Measurements from ENCODE around the gene MRAP. TPM values are rescaled to one million over a fixed set of nuclear protein-coding genes. Genes with fewer than 3 reads are reported as not detected.

MRAP gene
- total RNA-seq, 3 donors from 2014 or later (not counting 1 experiment from before 2014, with no cell fraction given), result not detected

DNA sequence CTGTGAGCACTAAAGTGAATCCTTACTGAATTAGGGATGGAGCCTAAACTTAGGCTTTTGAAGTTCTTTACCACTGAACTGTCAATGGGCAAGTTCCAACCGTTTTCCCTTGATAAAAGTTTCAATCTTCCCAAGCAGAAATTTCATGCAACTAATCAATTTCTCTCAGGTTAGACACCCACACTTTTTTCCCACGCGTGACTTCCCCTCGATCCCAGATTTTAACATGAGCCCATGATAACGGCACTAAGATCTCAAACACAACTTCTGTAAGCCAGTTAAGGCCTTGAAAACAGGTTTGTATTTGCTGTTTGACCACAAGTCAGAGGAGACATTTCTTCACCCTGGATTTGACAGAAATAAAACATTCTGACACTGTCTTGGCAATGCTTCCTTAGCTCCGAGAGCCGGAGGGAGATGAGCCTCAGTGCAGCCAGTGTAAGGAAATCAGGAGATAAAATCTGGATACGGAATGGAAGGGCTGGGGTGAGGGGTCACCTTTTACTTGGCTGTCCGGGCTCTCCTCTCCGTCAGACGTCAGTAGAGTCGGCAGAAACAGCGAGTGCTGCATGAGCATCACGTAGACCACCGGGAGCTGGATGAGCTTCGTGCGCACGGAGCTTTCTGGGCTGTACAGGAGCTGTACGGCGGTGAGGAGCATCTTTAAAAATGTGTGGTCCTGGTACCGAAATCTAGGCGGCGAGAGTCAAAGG lies 39.7 kb downstream of the MRAP start:
- Mint-ChIP-seq H3K36me3 (peaks cover 37% of the 10 kb centered on the region), H3K27ac (no peak overlapping the region), H3K4me1 (no peaks in the 10 kb centered on the region), H3K9me3 (no peaks in the 10 kb centered on the region), H3K27me3 (ENCODE audit: low read depth in 2 of 2) (no peaks in the 10 kb centered on the region), H3K4me3 (no peak overlapping the region)
- TF ChIP-seq, protein P1, sequence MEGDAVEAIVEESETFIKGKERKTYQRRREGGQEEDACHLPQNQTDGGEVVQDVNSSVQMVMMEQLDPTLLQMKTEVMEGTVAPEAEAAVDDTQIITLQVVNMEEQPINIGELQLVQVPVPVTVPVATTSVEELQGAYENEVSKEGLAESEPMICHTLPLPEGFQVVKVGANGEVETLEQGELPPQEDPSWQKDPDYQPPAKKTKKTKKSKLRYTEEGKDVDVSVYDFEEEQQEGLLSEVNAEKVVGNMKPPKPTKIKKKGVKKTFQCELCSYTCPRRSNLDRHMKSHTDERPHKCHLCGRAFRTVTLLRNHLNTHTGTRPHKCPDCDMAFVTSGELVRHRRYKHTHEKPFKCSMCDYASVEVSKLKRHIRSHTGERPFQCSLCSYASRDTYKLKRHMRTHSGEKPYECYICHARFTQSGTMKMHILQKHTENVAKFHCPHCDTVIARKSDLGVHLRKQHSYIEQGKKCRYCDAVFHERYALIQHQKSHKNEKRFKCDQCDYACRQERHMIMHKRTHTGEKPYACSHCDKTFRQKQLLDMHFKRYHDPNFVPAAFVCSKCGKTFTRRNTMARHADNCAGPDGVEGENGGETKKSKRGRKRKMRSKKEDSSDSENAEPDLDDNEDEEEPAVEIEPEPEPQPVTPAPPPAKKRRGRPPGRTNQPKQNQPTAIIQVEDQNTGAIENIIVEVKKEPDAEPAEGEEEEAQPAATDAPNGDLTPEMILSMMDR (IDR thresholded peaks at IDR 0.05), result no peak
- no peaks in the 10 kb centered on the region for H3K27me3 ChIP-seq (ENCODE audit: control insufficient read depth, insufficient read depth, low read length)
- H3K36me3 ChIP-seq (ENCODE audit: control insufficient read depth, insufficient read depth, low read length), result peaks cover 66% of the 10 kb centered on the region
- ATAC-seq (no peak), DNase-seq (no peak)
- H3K4me1 ChIP-seq (ENCODE audit: control insufficient read depth, insufficient read depth, low read length), result no peaks in the 10 kb centered on the region
- intact Hi-C loops (cut with micrococcal nuclease), result no loop called here
- no peaks in the 10 kb centered on the region for H3K9me3 ChIP-seq (ENCODE audit: control insufficient read depth, insufficient read depth, low read length)
- no peak overlapping the region for H3K27ac ChIP-seq (ENCODE audit: low read length)
- H3K4me3 ChIP-seq (ENCODE audit: low read length), result no peak overlapping the region
- WGBS (ENCODE audit: insufficient coverage), result 96% methylated on average over 21 of the region's 23 CpGs

DNA sequence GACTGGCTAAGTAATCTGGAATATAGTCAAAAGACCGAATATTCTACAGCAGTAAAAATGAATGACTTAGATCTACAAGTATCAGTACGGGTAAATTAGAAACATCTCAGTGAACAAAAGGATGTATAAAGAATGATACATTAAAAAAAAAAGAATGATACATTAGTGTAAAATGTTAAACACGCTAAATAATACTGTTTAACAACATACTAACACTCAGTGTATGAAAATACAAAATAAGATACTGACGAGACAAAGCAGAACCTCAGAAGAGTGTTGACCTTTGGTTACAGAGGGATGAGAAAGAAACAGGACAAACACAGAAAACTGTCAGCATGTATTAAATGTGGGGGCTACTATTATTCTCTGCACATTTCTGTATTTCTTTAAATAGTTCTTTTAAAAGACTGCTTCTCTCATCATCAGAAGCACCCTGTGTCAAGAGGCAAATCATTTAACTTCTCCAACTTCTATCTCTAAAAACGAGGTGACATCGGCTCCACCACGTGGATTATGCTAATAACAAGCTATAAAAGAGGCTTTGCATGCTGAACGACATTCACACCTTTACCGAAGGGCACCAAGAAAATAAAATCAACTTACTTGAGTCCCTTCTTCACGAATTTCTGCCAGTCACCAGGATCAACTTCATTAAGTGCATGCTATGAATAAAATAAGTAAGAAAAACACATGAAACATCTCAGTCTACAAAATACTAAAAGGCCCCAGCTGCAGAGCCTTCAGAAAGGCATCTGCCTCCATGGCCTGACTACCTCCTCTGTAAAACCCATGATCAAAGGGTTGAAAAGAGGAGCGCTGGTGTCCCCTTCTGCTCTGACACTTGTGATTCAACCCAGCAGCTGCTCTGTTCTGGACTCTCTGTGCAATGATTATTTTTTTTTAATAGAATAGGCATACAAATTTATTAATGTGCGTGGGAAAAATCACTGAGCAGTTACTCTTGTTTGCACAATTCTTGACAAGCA lies 42.5 kb downstream of the MRAP start:
- Mint-ChIP-seq H3K27ac (no peak overlapping the region), H3K27me3 (ENCODE audit: low read depth in 2 of 2) (no peaks in the 10 kb centered on the region), H3K36me3 (peaks cover 42% of the 10 kb centered on the region), H3K4me3 (no peak overlapping the region), H3K9me3 (peaks cover 0 to 11% of the 10 kb centered on the region in 2 donors), H3K4me1 (no peaks in the 10 kb centered on the region)
- DNase-seq (no peak), ATAC-seq (no peak)
- no peak overlapping the region for H3K4me3 ChIP-seq (ENCODE audit: low read length)
- H3K9me3 ChIP-seq (ENCODE audit: control insufficient read depth, insufficient read depth, low read length), result peaks cover 10% of the 10 kb centered on the region
- H3K27ac ChIP-seq (ENCODE audit: low read length), result no peak overlapping the region
- TF ChIP-seq, protein P1 (IDR thresholded peaks at IDR 0.05), result no peak
- WGBS (ENCODE audit: insufficient coverage), result 93% methylated on average over 9 of the region's 12 CpGs
- H3K27me3 ChIP-seq (ENCODE audit: control insufficient read depth, insufficient read depth, low read length), result no peaks in the 10 kb centered on the region
- intact Hi-C loops (cut with micrococcal nuclease), result no loop called here
- H3K4me1 ChIP-seq (ENCODE audit: control insufficient read depth, insufficient read depth, low read length), result no peaks in the 10 kb centered on the region
- peaks cover 68% of the 10 kb centered on the region for H3K36me3 ChIP-seq (ENCODE audit: control insufficient read depth, insufficient read depth, low read length)

DNA sequence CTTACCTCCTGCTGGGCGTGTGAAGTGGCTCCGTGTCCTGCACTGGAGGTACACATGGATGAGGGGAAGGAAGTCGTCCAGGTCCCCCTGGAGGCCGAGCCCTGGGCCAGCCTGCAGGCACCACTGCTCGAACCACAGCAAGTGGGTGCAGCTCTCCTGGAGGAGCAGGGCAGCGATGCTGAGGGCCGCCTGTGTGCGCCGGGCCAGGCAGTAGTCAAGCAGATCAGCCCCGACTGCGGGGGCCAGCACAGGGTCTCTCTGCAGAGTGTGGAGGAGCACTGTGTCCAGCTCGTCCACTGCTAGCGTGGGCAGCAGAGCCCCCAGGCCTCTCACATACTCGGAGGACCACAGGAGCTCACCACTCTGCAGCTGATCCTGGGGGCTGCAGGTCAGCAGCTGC lies 48.3 kb downstream of the MRAP start:
- Histone ChIP-seq H3K27me3 (ENCODE audit: control insufficient read depth, insufficient read depth, low read length) (no peaks in the 10 kb centered on the region), H3K4me3 (ENCODE audit: low read length) (no peak overlapping the region), H3K4me1 (ENCODE audit: control insufficient read depth, insufficient read depth, low read length) (peaks cover 5% of the 10 kb centered on the region), H3K9me3 (ENCODE audit: control insufficient read depth, insufficient read depth, low read length) (peaks cover 10% of the 10 kb centered on the region), H3K36me3 (ENCODE audit: control insufficient read depth, insufficient read depth, low read length) (peaks cover 80% of the 10 kb centered on the region), H3K27ac (ENCODE audit: low read length) (no peak overlapping the region)
- ATAC-seq (no peak), DNase-seq (no peak)
- intact Hi-C loops (cut with micrococcal nuclease), result no loop called here
- WGBS (ENCODE audit: insufficient coverage), result 98% methylated on average over 14 of the region's 14 CpGs
- no peak overlapping the region for H3K27ac Mint-ChIP-seq
- H3K36me3 Mint-ChIP-seq, result peaks cover 35% of the 10 kb centered on the region
- no peaks in the 10 kb centered on the region for H3K27me3 Mint-ChIP-seq (ENCODE audit: low read depth in 2 of 2)
- TF ChIP-seq, protein P1 (IDR thresholded peaks at IDR 0.05), result no peak
- H3K4me3 Mint-ChIP-seq, result no peak overlapping the region
- H3K4me1 Mint-ChIP-seq, result peaks cover 0 to 9% of the 10 kb centered on the region in 2 donors
- H3K9me3 Mint-ChIP-seq, result peaks cover 0 to 11% of the 10 kb centered on the region in 2 donors
